ENCODE data around the gene CAMK1G.

The CAMK1G gene

GRCh38 chr1:209583408-209583807 lies at the start of gene CAMK1G:
Gene CAMK1G, plus strand, starts transcription at chr1:209583714. Its CDS starts 11,270 bp downstream, at chr1:209594984.
- no peak for TF ChIP-seq ZNF565 (CRISPR knock-in tag; conservative IDR thresholded peaks at IDR 0.05; ENCODE audit: low read depth)
- TF ChIP-seq GLIS3 (CRISPR knock-in tag; IDR thresholded peaks at IDR 0.05): no peak
- no peak for TF ChIP-seq ZNF70 (CRISPR knock-in tag; IDR thresholded peaks at IDR 0.05)
- no peak for TF ChIP-seq TOX (CRISPR knock-in tag; IDR thresholded peaks at IDR 0.05; ENCODE audit: borderline replicate concordance)
- no peak for TF ChIP-seq TSHZ2 (CRISPR knock-in tag; IDR thresholded peaks at IDR 0.05)
- no peak for TF ChIP-seq ZC3H10 (CRISPR knock-in tag; IDR thresholded peaks at IDR 0.05)
- no peak for TF ChIP-seq TCF4 (CRISPR knock-in tag; IDR thresholded peaks at IDR 0.05; ENCODE audit: borderline replicate concordance)
- no peak for TF ChIP-seq BACH2 (CRISPR knock-in tag; IDR thresholded peaks at IDR 0.05; ENCODE audit: borderline replicate concordance)
- no peak for TF ChIP-seq ISL1 (CRISPR knock-in tag; IDR thresholded peaks at IDR 0.05)
- TF ChIP-seq ZNF8 (CRISPR knock-in tag; IDR thresholded peaks at IDR 0.05): no peak
- TF ChIP-seq, protein P1, sequence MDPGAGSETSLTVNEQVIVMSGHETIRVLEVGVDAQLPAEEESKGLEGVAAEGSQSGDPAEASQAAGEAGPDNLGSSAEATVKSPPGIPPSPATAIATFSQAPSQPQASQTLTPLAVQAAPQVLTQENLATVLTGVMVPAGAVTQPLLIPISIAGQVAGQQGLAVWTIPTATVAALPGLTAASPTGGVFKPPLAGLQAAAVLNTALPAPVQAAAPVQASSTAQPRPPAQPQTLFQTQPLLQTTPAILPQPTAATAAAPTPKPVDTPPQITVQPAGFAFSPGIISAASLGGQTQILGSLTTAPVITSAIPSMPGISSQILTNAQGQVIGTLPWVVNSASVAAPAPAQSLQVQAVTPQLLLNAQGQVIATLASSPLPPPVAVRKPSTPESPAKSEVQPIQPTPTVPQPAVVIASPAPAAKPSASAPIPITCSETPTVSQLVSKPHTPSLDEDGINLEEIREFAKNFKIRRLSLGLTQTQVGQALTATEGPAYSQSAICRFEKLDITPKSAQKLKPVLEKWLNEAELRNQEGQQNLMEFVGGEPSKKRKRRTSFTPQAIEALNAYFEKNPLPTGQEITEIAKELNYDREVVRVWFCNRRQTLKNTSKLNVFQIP (CRISPR knock-in tag; IDR thresholded peaks at IDR 0.05; ENCODE audit: borderline replicate concordance, low read depth): no peak
- no peak for TF ChIP-seq PPARA (CRISPR knock-in tag; IDR thresholded peaks at IDR 0.05; ENCODE audit: borderline replicate concordance)
- peak; percentile 84 for ATAC-seq

DNA sequence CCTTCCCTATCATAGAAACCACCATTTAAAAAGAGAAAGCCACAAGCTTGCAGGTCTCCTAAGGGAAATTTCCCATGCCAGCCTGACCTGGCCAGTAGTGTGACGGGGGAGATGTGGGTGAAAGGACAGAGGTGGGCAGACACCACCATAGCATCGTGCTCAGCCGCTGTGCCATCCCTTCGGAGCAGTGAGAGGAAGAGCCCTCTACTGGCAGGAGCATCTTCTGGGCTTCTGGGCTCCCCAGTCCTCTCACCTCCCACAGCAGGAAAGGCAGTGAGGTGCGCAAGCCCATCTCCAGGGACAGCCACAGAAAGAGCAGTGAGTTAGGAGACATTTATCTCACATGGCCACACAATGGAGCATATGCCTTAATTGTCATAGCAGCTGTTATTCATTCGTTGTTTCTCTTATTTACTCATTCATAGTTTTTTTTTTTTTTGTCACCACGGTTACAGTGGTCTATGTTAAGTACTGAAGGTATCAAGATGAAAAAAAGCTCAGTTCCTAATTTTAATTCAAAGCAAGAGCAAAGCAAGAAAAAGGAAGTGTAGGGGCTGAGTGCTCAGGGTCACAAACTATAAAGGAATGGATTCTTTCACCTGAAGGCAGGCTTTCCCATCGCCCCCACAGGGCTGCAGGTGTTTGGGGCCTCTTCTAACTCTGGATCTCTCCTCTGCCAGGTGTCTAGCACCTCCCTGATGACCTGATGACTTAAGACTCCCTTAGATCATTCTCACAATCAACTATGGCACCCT lies 48.8 kb upstream of the CAMK1G start:
- ATAC-seq: no peak
- TF ChIP-seq, protein P2, sequence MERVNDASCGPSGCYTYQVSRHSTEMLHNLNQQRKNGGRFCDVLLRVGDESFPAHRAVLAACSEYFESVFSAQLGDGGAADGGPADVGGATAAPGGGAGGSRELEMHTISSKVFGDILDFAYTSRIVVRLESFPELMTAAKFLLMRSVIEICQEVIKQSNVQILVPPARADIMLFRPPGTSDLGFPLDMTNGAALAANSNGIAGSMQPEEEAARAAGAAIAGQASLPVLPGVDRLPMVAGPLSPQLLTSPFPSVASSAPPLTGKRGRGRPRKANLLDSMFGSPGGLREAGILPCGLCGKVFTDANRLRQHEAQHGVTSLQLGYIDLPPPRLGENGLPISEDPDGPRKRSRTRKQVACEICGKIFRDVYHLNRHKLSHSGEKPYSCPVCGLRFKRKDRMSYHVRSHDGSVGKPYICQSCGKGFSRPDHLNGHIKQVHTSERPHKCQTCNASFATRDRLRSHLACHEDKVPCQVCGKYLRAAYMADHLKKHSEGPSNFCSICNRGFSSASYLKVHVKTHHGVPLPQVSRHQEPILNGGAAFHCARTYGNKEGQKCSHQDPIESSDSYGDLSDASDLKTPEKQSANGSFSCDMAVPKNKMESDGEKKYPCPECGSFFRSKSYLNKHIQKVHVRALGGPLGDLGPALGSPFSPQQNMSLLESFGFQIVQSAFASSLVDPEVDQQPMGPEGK (CRISPR knock-in tag; IDR thresholded peaks at IDR 0.05; ENCODE audit: borderline replicate concordance): no peak
- TF ChIP-seq BACH2 (CRISPR knock-in tag; IDR thresholded peaks at IDR 0.05; ENCODE audit: borderline replicate concordance) (no peak), TCF4 (CRISPR knock-in tag; IDR thresholded peaks at IDR 0.05; ENCODE audit: borderline replicate concordance) (no peak)

DNA sequence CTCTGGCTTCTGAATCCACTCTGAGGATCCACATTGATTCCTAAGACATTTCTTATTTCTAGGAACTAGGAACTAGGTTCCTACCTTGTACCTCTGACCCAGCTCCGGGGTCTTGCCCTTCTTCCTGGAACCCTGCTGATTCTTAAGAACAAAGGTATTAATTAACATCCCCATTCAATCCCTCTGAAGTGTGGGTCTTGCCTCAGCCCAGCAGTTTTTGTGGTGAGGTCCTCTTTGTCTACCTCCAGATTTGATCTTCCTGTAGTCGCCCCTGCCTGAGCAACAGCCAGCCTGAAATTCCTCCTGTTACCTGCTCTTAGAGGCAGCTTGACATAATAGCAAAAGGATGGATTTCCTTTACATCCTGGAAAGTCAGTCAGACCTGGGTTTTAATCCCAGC lies 46.7 kb upstream of the CAMK1G start:
- TF ChIP-seq, protein P3, sequence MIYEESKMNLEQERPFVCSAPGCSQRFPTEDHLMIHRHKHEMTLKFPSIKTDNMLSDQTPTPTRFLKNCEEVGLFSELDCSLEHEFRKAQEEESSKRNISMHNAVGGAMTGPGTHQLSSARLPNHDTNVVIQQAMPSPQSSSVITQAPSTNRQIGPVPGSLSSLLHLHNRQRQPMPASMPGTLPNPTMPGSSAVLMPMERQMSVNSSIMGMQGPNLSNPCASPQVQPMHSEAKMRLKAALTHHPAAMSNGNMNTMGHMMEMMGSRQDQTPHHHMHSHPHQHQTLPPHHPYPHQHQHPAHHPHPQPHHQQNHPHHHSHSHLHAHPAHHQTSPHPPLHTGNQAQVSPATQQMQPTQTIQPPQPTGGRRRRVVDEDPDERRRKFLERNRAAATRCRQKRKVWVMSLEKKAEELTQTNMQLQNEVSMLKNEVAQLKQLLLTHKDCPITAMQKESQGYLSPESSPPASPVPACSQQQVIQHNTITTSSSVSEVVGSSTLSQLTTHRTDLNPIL (CRISPR knock-in tag; IDR thresholded peaks at IDR 0.05; ENCODE audit: low read depth): no peak
- TF ChIP-seq ZFP30 (CRISPR knock-in tag; IDR thresholded peaks at IDR 0.05): no peak
- no peak for TF ChIP-seq ZNF8 (CRISPR knock-in tag; IDR thresholded peaks at IDR 0.05)
- no peak for TF ChIP-seq CSRNP3 (CRISPR knock-in tag; IDR thresholded peaks at IDR 0.05)
- TF ChIP-seq PPARA (CRISPR knock-in tag; IDR thresholded peaks at IDR 0.05; ENCODE audit: borderline replicate concordance): no peak
- no peak for TF ChIP-seq CSDC2 (CRISPR knock-in tag; IDR thresholded peaks at IDR 0.05)
- TF ChIP-seq ESRRG (CRISPR knock-in tag; IDR thresholded peaks at IDR 0.05): no peak
- TF ChIP-seq ZC3H10 (CRISPR knock-in tag; IDR thresholded peaks at IDR 0.05): no peak
- no peak for TF ChIP-seq ZNF70 (CRISPR knock-in tag; IDR thresholded peaks at IDR 0.05)
- no peak for TF ChIP-seq ARNTL (CRISPR knock-in tag; IDR thresholded peaks at IDR 0.05; ENCODE audit: borderline replicate concordance, low read depth)
- TF ChIP-seq BACH2 (CRISPR knock-in tag; IDR thresholded peaks at IDR 0.05; ENCODE audit: borderline replicate concordance): no peak

More for the DNA sequence above, 46.7 kb upstream of the CAMK1G start:
- ATAC-seq: no peak

Data from SK-N-SH treated with all-trans-retinoic acid at 6 μM for 48 hours (cell line).